Suprapubic skin (tissue), 4 donors: Measurements from ENCODE around the gene SCN7A. TPM values are rescaled to one million over a fixed set of nuclear protein-coding genes. Genes with fewer than 3 reads are reported as not detected.
A peak's percentile ranks its signal among the peaks of the same experiment; 100 is the strongest.

Experiments used
- DNase-seq, 2 donors: peaks; one replicate each; pipeline ENCODE4 v3.0.0-alpha.2; 2019; ENCODE audit warnings: low spot score in 2 of 2
- H3K27ac ChIP-seq: fragments of 200-600 bp; sonication (generic); one replicate; pipeline ENCODE4 v1.5.1; 2019
- H3K27me3 ChIP-seq: fragments of 200-600 bp; sonication (generic); one replicate; pipeline ENCODE4 v1.5.1; 2019
- H3K36me3 ChIP-seq: fragments of 200-600 bp; sonication (generic); one replicate; pipeline ENCODE4 v1.5.1; 2019
- H3K4me1 ChIP-seq: fragments of 200-600 bp; sonication (generic); one replicate; pipeline ENCODE4 v1.5.1; 2019
- H3K4me3 ChIP-seq: fragments of 200-600 bp; sonication (generic); one replicate; pipeline ENCODE4 v1.5.1; 2019; ENCODE audit warnings: mild to moderate bottlenecking
- H3K9me3 ChIP-seq: fragments of 200-600 bp; sonication (generic); one replicate; pipeline ENCODE4 v1.5.1; 2019
- EP300 ChIP-seq: sonication (generic); formaldehyde crosslinking; IDR thresholded peaks from one replicate; pipeline ENCODE4 v1.6.1; 2017; ENCODE audit warnings: antibody characterized with exemption
- POLR2A ChIP-seq, 2 donors: fragments of 450-650 bp; IDR thresholded peaks; one replicate each; pipeline ENCODE4 v1.6.1; 2017; ENCODE audit warnings: antibody characterized with exemption in 2 of 2, mild to moderate bottlenecking in 2 of 2, moderate library complexity in 2 of 2
- POLR2AphosphoS5 ChIP-seq, 3 donors: sonication (generic); formaldehyde crosslinking; IDR thresholded peaks; one replicate each; pipeline ENCODE4 v1.6.1; 2017; ENCODE audit warnings: antibody characterized with exemption in 3 of 3
- WGBS: methylation state at CpG from one replicate; pipeline ENCODE4 v1.1.5; 2018; 5-methylcytosine and 5-hydroxymethylcytosine counted together
- total RNA-seq, 4 donors: library from RNA; depleted of rRNA; stranded (reverse); fragments of >200 nt; gene quantifications; one replicate each; pipeline ENCODE4 v1.1.0, GENCODE V29; 2016
- TF ChIP-seq, protein P1 (sequence below), 2 donors: fragments of 200-600 bp in 1 of 2; fragments of 450-650 bp in 1 of 2; sonication (generic) in 1 of 2; IDR thresholded peaks; one replicate each; pipeline ENCODE4 v1.5.1; 2016 to 2019; ENCODE audit warnings: antibody characterized with exemption in 2 of 2, mild to moderate bottlenecking in 1 of 2, moderate library complexity in 1 of 2

Gene SCN7A
- total RNA-seq = 1 to 10 TPM; 2.5 to 4.6 (median 3.4) TPM

DNA sequence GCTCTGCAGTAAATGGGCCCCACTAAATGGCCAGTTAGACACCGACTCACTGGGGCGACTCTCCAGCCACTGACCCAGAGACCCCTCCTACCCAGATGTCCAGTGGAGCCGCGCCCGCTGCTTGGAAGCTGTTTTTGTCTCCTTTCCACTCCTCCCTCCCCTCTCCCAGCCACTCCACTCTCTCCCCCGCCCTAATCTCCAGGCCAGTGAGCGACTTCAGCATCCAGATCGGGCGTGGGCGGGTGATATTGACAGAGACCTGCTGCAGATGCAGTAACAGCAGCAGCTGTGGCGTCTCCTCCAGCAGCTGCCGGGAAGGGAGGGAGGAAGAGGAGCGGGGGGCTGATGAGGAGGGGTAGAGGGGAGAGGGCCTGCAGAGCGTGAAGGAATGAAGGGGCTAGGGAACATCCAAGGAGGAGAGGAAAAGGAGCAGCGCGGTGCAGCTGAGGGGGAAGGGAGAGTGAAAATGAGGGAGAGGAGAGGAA lies at the start of gene SCN7A:
SCN7A (minus strand) TSS at position 110 of the 485 bp plus-strand sequence. CDS start 16,553 bp downstream, outside the sequence.
- Histone ChIP-seq H3K27me3 (no peaks in the 10 kb centered on the region), H3K27ac (no peak within 1 kb of the TSS), H3K4me3 (peak within 1 kb of the TSS; percentile 29), H3K9me3 (no peaks in the 10 kb centered on the region), H3K4me1 (no peaks in the 10 kb centered on the region), H3K36me3 (no peaks in the 10 kb centered on the region)
- DNase-seq = peak; percentile 62 to 87
- WGBS = 8% methylated on average over 14 of the region's 16 CpGs
- TF ChIP-seq POLR2AphosphoS5 (IDR thresholded peaks at IDR 0.05) = no peak
- no peak for TF ChIP-seq POLR2A (IDR thresholded peaks at IDR 0.05)
- TF ChIP-seq, protein P1, sequence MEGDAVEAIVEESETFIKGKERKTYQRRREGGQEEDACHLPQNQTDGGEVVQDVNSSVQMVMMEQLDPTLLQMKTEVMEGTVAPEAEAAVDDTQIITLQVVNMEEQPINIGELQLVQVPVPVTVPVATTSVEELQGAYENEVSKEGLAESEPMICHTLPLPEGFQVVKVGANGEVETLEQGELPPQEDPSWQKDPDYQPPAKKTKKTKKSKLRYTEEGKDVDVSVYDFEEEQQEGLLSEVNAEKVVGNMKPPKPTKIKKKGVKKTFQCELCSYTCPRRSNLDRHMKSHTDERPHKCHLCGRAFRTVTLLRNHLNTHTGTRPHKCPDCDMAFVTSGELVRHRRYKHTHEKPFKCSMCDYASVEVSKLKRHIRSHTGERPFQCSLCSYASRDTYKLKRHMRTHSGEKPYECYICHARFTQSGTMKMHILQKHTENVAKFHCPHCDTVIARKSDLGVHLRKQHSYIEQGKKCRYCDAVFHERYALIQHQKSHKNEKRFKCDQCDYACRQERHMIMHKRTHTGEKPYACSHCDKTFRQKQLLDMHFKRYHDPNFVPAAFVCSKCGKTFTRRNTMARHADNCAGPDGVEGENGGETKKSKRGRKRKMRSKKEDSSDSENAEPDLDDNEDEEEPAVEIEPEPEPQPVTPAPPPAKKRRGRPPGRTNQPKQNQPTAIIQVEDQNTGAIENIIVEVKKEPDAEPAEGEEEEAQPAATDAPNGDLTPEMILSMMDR (IDR thresholded peaks at IDR 0.05) = no peak
- TF ChIP-seq EP300 = no peak

- Histone ChIP-seq H3K36me3 (no peaks in the 10 kb centered on the region), H3K27ac (no peak overlapping the region), H3K4me3 (no peak overlapping the region), H3K9me3 (no peaks in the 10 kb centered on the region), H3K4me1 (no peaks in the 10 kb centered on the region), H3K27me3 (peaks cover 12% of the 10 kb centered on the region)
- DNase-seq = no peak
- WGBS = 25% methylated on average over 9 of the region's 9 CpGs
- TF ChIP-seq POLR2AphosphoS5 (IDR thresholded peaks at IDR 0.05) = no peak
- TF ChIP-seq, protein P1 (IDR thresholded peaks at IDR 0.05) = peak; percentile 32 to 55
- TF ChIP-seq EP300 = no peak
Measured at GRCh38 chr2:166539340-166540162, 45.5 kb upstream of the SCN7A start.

DNA sequence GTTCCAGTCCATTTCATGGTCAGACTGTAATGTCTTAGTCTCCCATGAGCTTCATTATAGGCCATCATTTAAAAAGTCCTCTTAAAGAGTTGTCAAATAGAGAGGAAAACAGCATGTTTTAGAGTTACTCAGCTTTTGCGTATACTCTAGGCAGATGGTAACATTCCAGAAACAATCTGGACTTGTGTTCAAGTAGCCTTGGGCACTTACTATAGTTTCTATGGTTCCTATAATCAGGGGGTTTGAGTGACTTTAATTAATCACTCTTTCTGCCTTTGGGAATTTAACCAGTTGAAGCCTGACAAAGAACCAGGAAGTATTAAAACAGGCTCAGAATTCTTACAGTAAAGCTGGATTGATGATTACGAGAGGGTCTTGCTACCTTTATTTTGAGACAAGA lies 42.1 kb upstream of the SCN7A start:
- Histone ChIP-seq H3K27ac (no peak overlapping the region), H3K27me3 (peaks cover 12% of the 10 kb centered on the region), H3K36me3 (no peaks in the 10 kb centered on the region), H3K4me3 (no peak overlapping the region), H3K9me3 (no peaks in the 10 kb centered on the region), H3K4me1 (no peaks in the 10 kb centered on the region)
- WGBS = 70% methylated on average over 2 of the region's 2 CpGs
- TF ChIP-seq POLR2A (IDR thresholded peaks at IDR 0.05) (no peak), EP300 (no peak), POLR2AphosphoS5 (IDR thresholded peaks at IDR 0.05) (no peak)
- TF ChIP-seq, protein P1 (IDR thresholded peaks at IDR 0.05) = no peak
- DNase-seq = no peak

DNA sequence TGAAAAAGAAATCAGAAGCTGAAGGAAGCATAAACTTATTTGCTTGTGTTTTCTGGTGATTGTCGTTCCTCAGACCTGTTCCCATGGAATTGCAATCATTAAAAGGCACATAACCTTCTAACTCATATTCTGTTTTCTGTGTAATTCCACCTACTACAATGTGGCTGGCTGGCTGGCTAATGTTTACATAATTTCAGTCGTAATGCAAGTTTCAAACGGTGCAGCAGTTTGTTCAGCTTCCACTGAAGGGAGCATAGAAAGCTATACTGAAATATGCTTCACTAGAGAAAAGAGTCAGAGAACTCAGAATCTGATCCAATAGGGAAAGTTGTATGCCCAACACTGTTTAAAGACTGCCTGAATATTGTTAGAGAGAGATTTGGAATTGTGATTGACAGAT lies 27.1 kb upstream of the SCN7A start:
- 61% methylated on average over 3 of the region's 3 CpGs for WGBS
- no peak overlapping the region for H3K27ac ChIP-seq
- H3K27me3 ChIP-seq = no peaks in the 10 kb centered on the region
- no peak overlapping the region for H3K4me3 ChIP-seq
- no peak for DNase-seq
- no peaks in the 10 kb centered on the region for H3K9me3 ChIP-seq
- H3K36me3 ChIP-seq = no peaks in the 10 kb centered on the region
- no peaks in the 10 kb centered on the region for H3K4me1 ChIP-seq
- TF ChIP-seq EP300 (no peak), POLR2A (IDR thresholded peaks at IDR 0.05) (no peak), POLR2AphosphoS5 (IDR thresholded peaks at IDR 0.05) (no peak)
- TF ChIP-seq, protein P1 (IDR thresholded peaks at IDR 0.05) = no peak

DNA sequence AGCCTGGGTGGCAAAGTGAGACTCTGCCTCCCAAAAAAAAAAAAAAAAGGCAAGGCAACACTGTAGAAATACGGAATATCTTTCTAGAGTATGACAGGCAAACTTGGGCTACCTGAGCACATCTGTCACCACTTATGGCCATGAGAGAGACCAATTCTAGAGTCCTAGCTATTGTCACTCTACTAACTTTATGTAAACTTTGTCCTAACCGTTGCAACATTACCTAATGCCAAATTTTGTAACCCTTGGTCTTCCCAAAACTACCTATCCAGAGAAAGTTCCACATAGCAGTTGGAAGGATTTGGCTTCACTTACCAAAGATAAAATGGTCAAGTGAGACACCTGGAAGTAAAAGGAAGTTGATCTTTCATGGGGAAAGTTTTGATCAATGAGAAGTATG lies 26.6 kb upstream of the SCN7A start:
- WGBS = 74% methylated on average over 2 of the region's 2 CpGs
- TF ChIP-seq EP300 (no peak), POLR2AphosphoS5 (IDR thresholded peaks at IDR 0.05) (no peak), POLR2A (IDR thresholded peaks at IDR 0.05) (no peak)
- TF ChIP-seq, protein P1 (IDR thresholded peaks at IDR 0.05) = no peak
- Histone ChIP-seq H3K27me3 (no peaks in the 10 kb centered on the region), H3K36me3 (no peaks in the 10 kb centered on the region), H3K27ac (no peak overlapping the region), H3K4me1 (no peaks in the 10 kb centered on the region), H3K4me3 (no peak overlapping the region), H3K9me3 (no peaks in the 10 kb centered on the region)
- DNase-seq = no peak
